Suppressor macrophage treated with lipopolysaccharide for 1 hour (primary cell): ENCODE data around the gene FGF7.
"Not testable (repeated sequence)": the region's sequence is repeated elsewhere in the genome, so short reads cannot be mapped to it uniquely, and the experiment has no call there.

ENCODE experiments used
- DNase-seq, 3 donors: peaks; one replicate each; pipeline ENCODE4 v3.0.0-alpha.2; 2020 to 2022

FGF7 gene

DNA sequence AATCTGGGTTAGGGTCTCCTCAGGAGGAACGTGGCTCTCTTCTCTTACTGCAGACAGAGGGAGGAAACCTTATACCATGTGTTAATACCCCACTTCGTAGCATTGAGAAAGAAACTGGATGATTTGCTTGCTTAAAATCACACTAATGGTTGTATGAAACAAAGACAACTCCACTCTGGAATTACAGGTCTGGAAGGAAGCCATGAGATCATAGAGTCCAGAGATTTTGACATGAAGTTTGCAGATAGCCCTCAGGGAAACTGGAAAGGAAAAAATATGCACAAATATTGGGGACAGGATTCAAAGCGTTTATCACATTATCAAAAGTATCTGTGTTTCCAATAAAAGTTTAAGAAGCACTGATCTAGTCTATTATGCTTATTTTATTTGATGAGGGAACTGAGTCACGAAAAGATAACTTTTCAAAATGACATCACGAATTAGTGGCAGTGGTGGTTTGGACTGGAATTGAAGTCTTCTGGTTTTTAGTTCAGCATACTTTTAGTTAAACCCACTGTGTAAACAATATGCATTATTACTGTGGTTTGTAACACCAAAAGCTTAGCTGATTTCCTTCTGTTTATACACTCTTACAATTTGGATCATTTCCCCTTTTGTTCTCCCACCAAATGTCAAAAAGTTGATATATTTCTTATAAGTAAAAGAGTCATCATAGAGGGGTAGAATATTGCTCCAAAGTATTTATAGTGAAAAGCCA lies 16.8 kb downstream of the FGF7 start:
- DNase-seq = no peak

- no peak for DNase-seq
Measured at GRCh38 chr15:49441356-49441755, 18.3 kb downstream of the FGF7 start.

DNA sequence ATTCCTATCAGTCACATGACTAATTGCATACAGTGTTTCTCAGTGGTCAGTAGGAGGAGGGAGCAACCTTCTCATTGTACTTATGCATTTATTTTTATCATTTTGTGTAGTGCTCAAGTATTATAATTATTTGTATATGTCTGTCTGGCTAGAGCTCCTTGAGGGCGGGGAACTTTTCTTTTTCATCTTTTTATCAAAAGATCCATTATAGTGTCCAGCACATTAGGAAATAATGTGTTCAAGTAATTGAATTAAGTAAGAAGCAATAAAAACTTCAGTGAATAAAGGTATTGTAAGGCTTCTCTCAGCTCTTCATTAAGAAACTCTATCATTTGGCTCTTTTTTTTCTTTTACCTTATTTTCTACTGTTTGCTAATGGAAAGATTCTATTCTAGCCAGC lies 18.8 kb downstream of the FGF7 start:
- DNase-seq = no peak

GRCh38 chr15:49452595-49452994 lies 29.6 kb downstream of the FGF7 start:
- no peak for DNase-seq

DNA sequence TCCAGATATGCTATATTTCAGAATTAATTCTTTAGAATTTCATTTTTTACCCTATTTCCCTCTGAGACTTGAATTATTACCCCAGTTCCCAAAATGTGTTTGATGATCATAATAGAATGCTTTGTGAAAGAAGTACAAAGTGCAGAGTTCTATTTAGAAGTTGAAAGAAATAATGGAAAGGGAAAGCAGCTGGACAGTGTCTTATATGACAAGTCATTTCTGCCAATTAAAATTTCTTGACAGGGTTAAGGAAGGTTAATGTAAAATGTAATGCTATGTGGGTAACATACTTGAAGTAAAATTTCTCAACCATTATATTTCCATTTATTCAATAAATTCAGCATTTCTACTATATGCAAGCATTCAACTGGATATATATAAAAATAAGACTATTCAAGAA lies 33.1 kb downstream of the FGF7 start:
- DNase-seq = no peak

GRCh38 chr15:49458145-49458544 lies 35.1 kb downstream of the FGF7 start:
- DNase-seq = no peak

DNA sequence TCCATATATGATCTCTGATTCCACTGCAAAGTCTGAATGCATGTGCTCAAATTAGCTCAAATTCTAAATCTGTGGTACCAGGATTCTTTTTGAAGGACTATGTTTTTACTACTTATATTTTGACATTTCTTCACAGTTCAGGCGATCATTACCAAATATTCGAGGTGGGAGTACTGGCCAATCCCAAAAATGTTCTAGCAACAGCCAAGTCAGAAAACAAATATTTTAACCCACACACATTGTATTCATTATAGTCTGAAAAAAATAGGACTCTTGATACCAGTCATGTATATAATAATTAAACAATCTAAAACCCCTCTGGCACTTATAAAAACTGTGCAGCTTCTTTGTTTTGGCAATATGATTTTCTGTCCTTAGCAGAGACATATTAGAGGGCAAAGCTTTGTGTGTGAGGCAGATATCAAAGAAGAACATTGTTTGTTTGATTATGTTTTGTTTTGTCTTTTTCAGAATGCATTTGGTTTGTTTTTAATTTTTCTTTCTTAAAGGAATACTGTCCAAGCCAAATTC lies 37.4 kb downstream of the FGF7 start:
- no peak for DNase-seq

GRCh38 chr15:49462232-49462844 lies 39.3 kb downstream of the FGF7 start:
- peak; percentile 24 to 42 (median 35) for DNase-seq

- no peak for DNase-seq
Measured at GRCh38 chr15:49464522-49464921, 41.5 kb downstream of the FGF7 start.

GRCh38 chr15:49466119-49466518 lies 43.1 kb downstream of the FGF7 start:
- DNase-seq = peak in 2 of 3 donors; percentile 2 to 9

DNA sequence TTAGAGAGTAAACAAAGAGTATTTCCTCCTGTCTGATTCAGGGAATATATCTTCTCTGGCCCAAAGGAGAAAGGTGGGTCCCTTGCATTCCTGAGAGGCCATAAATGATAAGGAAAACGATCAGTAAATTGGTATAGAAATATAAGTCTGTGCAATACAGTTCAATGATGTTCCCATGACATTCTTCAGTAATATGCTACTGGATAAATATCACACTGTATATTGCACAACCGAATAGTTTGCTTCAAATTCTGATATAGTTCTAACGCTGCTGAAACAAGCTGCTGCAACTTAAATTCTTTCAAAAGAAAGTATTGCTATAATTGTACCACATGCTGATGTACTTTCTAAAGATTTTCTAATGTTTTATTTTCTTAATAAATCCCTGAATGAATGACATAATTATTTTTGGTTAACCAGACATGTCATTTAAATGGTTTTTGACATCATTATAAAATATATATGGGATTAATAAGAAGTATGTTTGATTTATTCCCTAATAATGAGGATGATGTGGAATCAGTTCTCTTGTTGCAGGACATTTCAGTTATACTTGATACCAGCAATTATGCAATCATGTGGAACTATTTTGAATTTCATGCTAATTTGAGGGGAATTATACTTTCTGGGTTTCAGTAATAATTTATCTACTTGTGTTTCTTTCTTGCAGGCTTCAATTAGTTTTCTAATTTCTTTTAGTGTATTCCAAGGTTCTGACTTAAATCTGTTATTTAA lies 44.9 kb downstream of the FGF7 start:
- DNase-seq = no peak

- DNase-seq = no peak
Measured at GRCh38 chr15:49468481-49468839, 45.4 kb downstream of the FGF7 start.

DNA sequence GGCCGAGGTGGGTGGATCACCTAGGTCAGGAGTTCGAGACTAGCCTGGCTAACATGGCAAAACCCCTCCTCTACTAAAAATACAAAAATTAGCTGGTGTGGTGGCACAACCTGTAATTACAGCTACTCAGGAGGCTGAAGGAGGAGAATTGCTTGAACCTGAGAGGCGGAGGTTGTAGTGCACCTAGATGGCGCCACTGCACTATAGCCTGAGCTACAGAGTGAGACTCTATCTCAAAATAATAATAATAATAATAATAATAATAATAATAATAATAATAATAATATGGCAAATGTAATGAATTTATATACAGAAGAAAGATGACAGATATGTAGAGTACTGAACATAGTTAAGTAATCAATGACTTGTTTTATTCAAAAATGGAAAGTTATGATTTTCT lies 48.2 kb downstream of the FGF7 start:
- peak; percentile 44 to 68 (median 53) for DNase-seq

DNA sequence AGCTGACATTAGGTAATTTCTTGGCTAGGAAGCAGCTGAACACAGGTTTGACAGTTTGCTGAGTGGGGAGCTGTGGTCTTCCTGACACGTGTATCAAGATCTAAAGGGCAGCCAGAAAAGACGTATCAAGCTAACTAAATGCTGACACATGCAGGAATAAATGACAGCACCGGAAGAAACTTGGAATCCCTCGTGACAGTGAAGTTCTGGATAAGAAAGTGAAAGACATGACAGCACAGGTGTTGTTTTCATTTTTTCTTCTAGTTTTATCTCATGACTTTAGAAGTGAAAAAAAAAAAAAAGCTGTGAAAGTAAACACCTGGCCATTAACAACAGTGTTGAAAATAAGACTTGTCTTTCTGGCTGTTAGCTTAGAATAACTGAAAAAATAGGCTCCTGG lies 48.7 kb downstream of the FGF7 start:
- DNase-seq = no peak

DNA sequence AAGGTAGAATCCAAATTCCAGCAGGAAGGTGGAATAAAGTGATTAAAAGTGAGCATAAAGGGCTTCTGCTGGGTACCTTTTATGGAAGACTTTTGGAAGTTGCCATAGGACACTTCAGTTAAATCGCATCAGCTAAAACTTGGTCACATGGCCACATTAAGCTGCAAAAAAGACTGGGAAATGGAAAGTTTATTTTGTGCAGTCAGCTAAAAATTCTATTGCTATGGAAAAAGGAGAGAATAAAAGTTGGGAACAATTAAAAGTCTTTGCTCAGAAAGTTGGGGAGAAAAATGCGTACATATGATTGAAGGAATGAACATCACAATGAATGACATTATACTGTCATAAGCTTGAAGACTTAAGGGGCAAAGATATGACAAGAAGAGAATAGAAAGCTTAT lies 49.3 kb downstream of the FGF7 start:
- no peak for DNase-seq

- no peak for DNase-seq
Measured at GRCh38 chr15:49473031-49473430, 50.0 kb downstream of the FGF7 start.

DNA sequence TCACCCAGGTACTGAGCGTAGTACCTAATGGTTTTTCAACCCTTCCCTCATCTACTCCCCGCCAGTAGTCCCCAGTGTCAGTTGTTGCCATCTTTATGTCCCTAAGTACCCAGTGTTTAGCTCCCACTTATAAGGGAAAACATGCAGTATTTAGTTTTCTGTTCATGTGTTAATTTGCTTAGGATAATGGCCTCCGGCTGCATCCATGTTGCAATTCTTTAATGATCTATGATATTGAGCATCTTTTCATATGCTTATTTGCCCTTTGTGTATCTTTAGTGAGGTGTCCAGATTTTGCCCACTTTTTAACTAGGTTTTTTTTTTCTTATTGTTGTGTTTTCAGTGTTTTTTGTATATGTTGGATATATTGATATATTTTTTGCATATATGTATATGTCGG lies 55.0 kb downstream of the FGF7 start:
- DNase-seq = not testable (repeated sequence)

DNA sequence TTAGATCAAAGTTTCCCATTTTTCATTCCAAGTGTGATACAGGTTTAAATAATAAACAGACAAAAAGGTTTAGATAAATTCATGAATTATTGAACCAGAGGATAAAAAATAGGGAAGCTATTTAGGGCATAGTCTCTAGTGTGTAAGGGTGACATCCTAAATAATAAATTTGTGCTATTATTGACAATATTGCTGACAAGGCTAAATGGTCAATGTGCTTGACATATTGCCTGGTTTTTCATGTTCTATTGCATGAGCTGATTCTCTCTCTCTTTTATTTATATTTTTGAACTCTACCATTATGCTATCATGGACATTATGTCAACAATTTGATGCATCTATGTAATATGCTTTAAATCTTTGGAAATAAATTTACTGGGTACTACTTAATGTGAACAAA lies 55.9 kb downstream of the FGF7 start:
- not testable (repeated sequence) for DNase-seq

DNA sequence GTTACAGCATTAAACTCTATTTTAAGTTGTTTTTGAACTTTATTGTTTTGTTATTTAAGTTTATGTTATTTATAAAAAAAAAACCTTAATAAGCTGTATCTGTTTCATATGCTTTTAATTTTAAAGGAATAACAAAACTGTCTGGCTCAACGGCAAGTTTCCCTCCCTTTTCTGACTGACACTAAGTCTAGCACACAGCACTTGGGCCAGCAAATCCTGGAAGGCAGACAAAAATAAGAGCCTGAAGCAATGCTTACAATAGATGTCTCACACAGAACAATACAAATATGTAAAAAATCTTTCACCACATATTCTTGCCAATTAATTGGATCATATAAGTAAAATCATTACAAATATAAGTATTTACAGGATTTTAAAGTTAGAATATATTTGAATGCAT lies 62.4 kb downstream of the FGF7 start:
- DNase-seq = not testable (repeated sequence)

- peak; percentile 31 to 75 (median 63) for DNase-seq
Measured at GRCh38 chr15:49490966-49491365, 67.9 kb downstream of the FGF7 start.

DNA sequence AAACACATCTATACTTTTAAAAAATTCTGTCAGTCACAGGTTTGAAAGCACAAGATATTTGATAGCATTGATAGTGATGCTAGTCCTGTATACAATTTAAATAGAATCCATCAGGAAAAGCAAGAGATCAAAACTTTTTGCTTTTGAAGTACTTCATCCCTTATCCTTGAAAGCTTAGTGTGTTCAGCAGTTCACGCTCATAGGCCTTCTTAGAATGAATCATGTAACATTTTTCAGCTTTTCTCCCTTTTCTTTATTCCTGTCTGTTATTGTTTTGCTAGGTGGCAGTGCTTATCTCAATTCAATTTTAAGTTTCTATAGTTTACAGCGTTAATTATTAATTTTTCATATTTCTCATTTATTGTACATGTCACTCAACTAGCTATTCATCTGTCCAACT lies 69.1 kb downstream of the FGF7 start:
- DNase-seq = no peak

GRCh38 chr15:49492830-49493229 lies 69.8 kb downstream of the FGF7 start:
- peak; percentile 65 to 91 (median 88) for DNase-seq

DNA sequence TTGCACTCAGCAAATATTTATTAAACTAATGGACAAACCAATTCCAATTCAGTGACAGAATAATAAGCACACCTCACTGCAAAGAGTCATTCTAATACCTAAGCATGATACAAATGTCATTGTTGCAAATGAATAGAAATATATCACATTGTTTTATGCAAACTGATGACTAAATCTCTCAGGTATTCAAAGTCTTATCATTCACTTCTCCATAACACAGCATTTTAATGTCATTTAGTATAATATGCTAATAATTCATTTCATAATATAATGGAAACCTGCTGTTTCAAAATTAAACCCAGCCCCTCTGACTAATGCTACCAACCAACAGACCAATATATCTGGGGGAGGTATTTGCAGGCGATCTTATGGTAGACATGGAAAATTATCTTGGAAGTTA lies 71.8 kb downstream of the FGF7 start:
- no peak for DNase-seq
